Tibial nerve (tissue), 4 donors: ENCODE results near the gene EFHC2.

ENCODE experiments used
- CTCF ChIP-seq, 5 experiments: fragments of 200-600 bp in 3 of 5; fragments of 450-650 bp in 2 of 5; sonication (generic) in 3 of 5; IDR thresholded peaks; one replicate each; pipeline ENCODE4 v1.5.1; 2016 to 2019; ENCODE audit warnings: antibody characterized with exemption in 5 of 5, mild to moderate bottlenecking in 3 of 5, moderate library complexity in 2 of 5
- EP300 ChIP-seq, 2 donors: sonication (generic); formaldehyde crosslinking; IDR thresholded peaks; one replicate each; pipeline ENCODE4 v1.6.1; 2017; ENCODE audit warnings: antibody characterized with exemption in 2 of 2, mild to moderate bottlenecking in 1 of 2

- TF ChIP-seq CTCF (IDR thresholded peaks at IDR 0.05) (no peak), EP300 (IDR thresholded peaks at IDR 0.05) (no peak)
Measured at GRCh38 chrX:44247468-44247867, 96.0 kb downstream of the EFHC2 start.
